Activated T-cell treated with anti-CD3 and anti-CD28 coated beads, Interleukin-2, amount 50 U/mL, for 72 hours (primary cell): ENCODE data around the gene UBXN1. TPM values are rescaled to one million over a fixed set of nuclear protein-coding genes. Genes with fewer than 3 reads are reported as not detected.
"Not testable (repeated sequence)": the region's sequence is repeated elsewhere in the genome, so short reads cannot be mapped to it uniquely, and the experiment has no call there.

Experiments used
- ATAC-seq, 2 donors: fragments of 150-1000 bp; cut with Tn5 transposase; replicated peaks in 1 of 2; 2 replicates each; pipeline ENCODE4 v1.10.0; 2021; ENCODE audit warnings: moderate library complexity in 2 of 2, mild to moderate bottlenecking in 1 of 2
- DNase-seq, 2 donors: peaks; one replicate each; pipeline ENCODE4 v3.0.0; 2021 to 2022; ENCODE audit warnings: mixed read lengths in 1 of 2
- H3K27ac Mint-ChIP-seq: one replicate; pipeline ENCODE4 v1.8.0; 2022; ENCODE audit warnings: mild to moderate bottlenecking, moderate library complexity, mixed read lengths
- H3K27me3 Mint-ChIP-seq: one replicate; pipeline ENCODE4 v1.8.0; 2022; ENCODE audit warnings: low read depth, mixed read lengths
- H3K36me3 Mint-ChIP-seq, 2 donors: one replicate each; pipeline ENCODE4 v1.8.0; 2022; ENCODE audit warnings: mixed read lengths in 2 of 2, mild to moderate bottlenecking in 1 of 2; ENCODE audit not compliant: insufficient read depth in 2 of 2
- H3K4me1 Mint-ChIP-seq: one replicate; pipeline ENCODE4 v1.8.0; 2022; ENCODE audit warnings: low read depth, mixed read lengths
- H3K4me3 Mint-ChIP-seq, 2 donors: one replicate each; pipeline ENCODE4 v1.8.0; 2022; ENCODE audit warnings: mild to moderate bottlenecking in 2 of 2, mixed read lengths in 2 of 2, moderate library complexity in 2 of 2
- H3K9me3 Mint-ChIP-seq, 2 donors: one replicate each; pipeline ENCODE4 v1.8.0; 2022; ENCODE audit warnings: mixed read lengths in 2 of 2
- total RNA-seq, 2 donors: library from RNA; stranded (reverse); gene quantifications; one replicate each; pipeline ENCODE4 v1.2.3, GENCODE V29; 2022

The UBXN1 gene
- total RNA-seq, 2 donors from 2014 or later, result 154 to 163 TPM

- Mint-ChIP-seq H3K9me3 (no peaks in the 10 kb centered on the region), H3K4me1 (peaks cover 58% of the 10 kb centered on the region), H3K4me3 (peak overlapping the region; percentile 76 to 80), H3K27ac (peak overlapping the region; percentile 76), H3K36me3 (peaks cover 7 to 18% of the 10 kb centered on the region in 2 donors), H3K27me3 (no peaks in the 10 kb centered on the region)
- DNase-seq (no peak), ATAC-seq (no peak)
These were observed 1.2 kb downstream of the UBXN1 start for GRCh38 chr11:62677714-62678113.

GRCh38 chr11:62677156-62677555 is 1.7 kb downstream of the UBXN1 start:
- Mint-ChIP-seq H3K9me3 (no peaks in the 10 kb centered on the region), H3K36me3 (peaks cover 7 to 18% of the 10 kb centered on the region in 2 donors), H3K4me3 (peak overlapping the region; percentile 52 to 81), H3K27ac (peak overlapping the region; percentile 97), H3K4me1 (peaks cover 64% of the 10 kb centered on the region), H3K27me3 (no peaks in the 10 kb centered on the region)
- DNase-seq (no peak), ATAC-seq (no peak)

GRCh38 chr11:62676698-62677097 is 2.2 kb downstream of the UBXN1 start:
- Mint-ChIP-seq H3K27ac (peak overlapping the region; percentile 97), H3K4me3 (peak overlapping the region; percentile 52 to 81), H3K9me3 (no peaks in the 10 kb centered on the region), H3K36me3 (peaks cover 7 to 18% of the 10 kb centered on the region in 2 donors), H3K27me3 (no peaks in the 10 kb centered on the region), H3K4me1 (peaks cover 66% of the 10 kb centered on the region)
- no peak for ATAC-seq
- DNase-seq, result no peak

- DNase-seq, H3K4me3 Mint-ChIP-seq, H3K27ac Mint-ChIP-seq, ATAC-seq, H3K27me3 Mint-ChIP-seq, H3K9me3 Mint-ChIP-seq: not testable (repeated sequence)
- H3K36me3 Mint-ChIP-seq, result peaks cover 11 to 21% of the 10 kb centered on the region in 2 donors
- H3K4me1 Mint-ChIP-seq, result peaks cover 68% of the 10 kb centered on the region
These were observed 3.5 kb downstream of the UBXN1 start for GRCh38 chr11:62675415-62675814.

GRCh38 chr11:62673196-62673525 is 5.7 kb downstream of the UBXN1 start:
- ATAC-seq (no peak), DNase-seq (no peak)
- H3K4me1 Mint-ChIP-seq, result peaks cover 66% of the 10 kb centered on the region
- peaks cover 11 to 23% of the 10 kb centered on the region in 2 donors for H3K36me3 Mint-ChIP-seq
- H3K27ac Mint-ChIP-seq, result no peak overlapping the region
- no peaks in the 10 kb centered on the region for H3K27me3 Mint-ChIP-seq
- no peaks in the 10 kb centered on the region for H3K9me3 Mint-ChIP-seq
- H3K4me3 Mint-ChIP-seq, result peak overlapping the region; percentile 92 to 100

GRCh38 chr11:62671608-62672389 is 7.1 kb downstream of the UBXN1 start, which contains the start of the genes LBHD1 and UQCC3:
Gene LBHD1 (minus strand): TSS chr11:62672267. CDS start chr11:62670031, 2,236 bp downstream.
Gene UQCC3 (plus strand): TSS chr11:62671673. CDS start chr11:62671746, 73 bp downstream.
- Mint-ChIP-seq H3K36me3 (peaks cover 9 to 14% of the 10 kb centered on the region in 2 donors), H3K27me3 (no peaks in the 10 kb centered on the region), H3K4me1 (peaks cover 66% of the 10 kb centered on the region), H3K9me3 (no peaks in the 10 kb centered on the region), H3K4me3 (peak within 1 kb of the TSS; percentile 92 to 100), H3K27ac (peak within 1 kb of the TSS; percentile 94)
- ATAC-seq, result peak; percentile 85 to 88
- DNase-seq, result peak; percentile 83 to 86

GRCh38 chr11:62671236-62671607 is 7.7 kb downstream of the UBXN1 start:
- peaks cover 10 to 17% of the 10 kb centered on the region in 2 donors for H3K36me3 Mint-ChIP-seq
- H3K27ac Mint-ChIP-seq, result peak overlapping the region; percentile 91
- peaks cover 66% of the 10 kb centered on the region for H3K4me1 Mint-ChIP-seq
- H3K9me3 Mint-ChIP-seq, result no peaks in the 10 kb centered on the region
- ATAC-seq, result peak; percentile 24 to 35
- peak overlapping the region; percentile 92 to 100 for H3K4me3 Mint-ChIP-seq
- peak in 1 of 2 donors; percentile 34 for DNase-seq
- H3K27me3 Mint-ChIP-seq, result no peaks in the 10 kb centered on the region

- no peak for DNase-seq
- no peaks in the 10 kb centered on the region for H3K9me3 Mint-ChIP-seq
- H3K27me3 Mint-ChIP-seq, result no peaks in the 10 kb centered on the region
- ATAC-seq, result no peak
- H3K4me3 Mint-ChIP-seq, result peak overlapping the region; percentile 92 to 100
- peaks cover 61% of the 10 kb centered on the region for H3K4me1 Mint-ChIP-seq
- peaks cover 7 to 13% of the 10 kb centered on the region in 2 donors for H3K36me3 Mint-ChIP-seq
- peak overlapping the region; percentile 91 for H3K27ac Mint-ChIP-seq
These were observed 9.3 kb downstream of the UBXN1 start for GRCh38 chr11:62669420-62670161.

GRCh38 chr11:62667460-62667859 is 11.4 kb downstream of the UBXN1 start:
- peak overlapping the region; percentile 96 to 97 for H3K4me3 Mint-ChIP-seq
- peaks cover 58% of the 10 kb centered on the region for H3K4me1 Mint-ChIP-seq
- ATAC-seq, result no peak
- H3K36me3 Mint-ChIP-seq, result peaks cover 8 to 19% of the 10 kb centered on the region in 2 donors
- no peaks in the 10 kb centered on the region for H3K9me3 Mint-ChIP-seq
- peak overlapping the region; percentile 95 for H3K27ac Mint-ChIP-seq
- DNase-seq, result no peak
- no peaks in the 10 kb centered on the region for H3K27me3 Mint-ChIP-seq

GRCh38 chr11:62666259-62666926 is 12.5 kb downstream of the UBXN1 start:
- Mint-ChIP-seq H3K4me1 (peaks cover 56% of the 10 kb centered on the region), H3K27ac (peak overlapping the region; percentile 95), H3K36me3 (peaks cover 8 to 18% of the 10 kb centered on the region in 2 donors), H3K9me3 (no peaks in the 10 kb centered on the region), H3K27me3 (no peaks in the 10 kb centered on the region), H3K4me3 (peak overlapping the region; percentile 96 to 97)
- DNase-seq (no peak), ATAC-seq (no peak)

- peaks cover 50% of the 10 kb centered on the region for H3K4me1 Mint-ChIP-seq
- H3K27me3 Mint-ChIP-seq, result no peaks in the 10 kb centered on the region
- peak; percentile 62 to 73 for DNase-seq
- no peaks in the 10 kb centered on the region for H3K9me3 Mint-ChIP-seq
- H3K27ac Mint-ChIP-seq, result peak overlapping the region; percentile 95
- ATAC-seq, result peak; percentile 27 to 39
- peak overlapping the region; percentile 96 to 97 for H3K4me3 Mint-ChIP-seq
- peaks cover 4 to 16% of the 10 kb centered on the region in 2 donors for H3K36me3 Mint-ChIP-seq
These were observed 13.1 kb downstream of the UBXN1 start for GRCh38 chr11:62665599-62666258.

- peak within 1 kb of the TSS; percentile 95 for H3K27ac Mint-ChIP-seq
- H3K4me1 Mint-ChIP-seq, result peaks cover 45% of the 10 kb centered on the region
These were observed 13.7 kb downstream of the UBXN1 start, which contains the start of the genes C11orf98 and CSKMT for GRCh38 chr11:62665075-62665598. Gene C11orf98 (minus strand): TSS chr11:62665210. CDS start chr11:62665169, 41 bp downstream. Gene CSKMT (plus strand): TSS chr11:62665312. CDS start chr11:62665880, 568 bp downstream.

More at GRCh38 chr11:62665075-62665598, 13.7 kb downstream of the UBXN1 start, which contains the start of the genes C11orf98 and CSKMT:
- peaks cover 4 to 16% of the 10 kb centered on the region in 2 donors for H3K36me3 Mint-ChIP-seq
- no peaks in the 10 kb centered on the region for H3K9me3 Mint-ChIP-seq
- DNase-seq, result peak; percentile 97 to 99
- ATAC-seq, result peak; percentile 86 to 90
- H3K4me3 Mint-ChIP-seq, result peak within 1 kb of the TSS; percentile 96 to 97
- H3K27me3 Mint-ChIP-seq, result no peaks in the 10 kb centered on the region
